Measurements from ENCODE around the gene ING5.

ING5 gene

DNA sequence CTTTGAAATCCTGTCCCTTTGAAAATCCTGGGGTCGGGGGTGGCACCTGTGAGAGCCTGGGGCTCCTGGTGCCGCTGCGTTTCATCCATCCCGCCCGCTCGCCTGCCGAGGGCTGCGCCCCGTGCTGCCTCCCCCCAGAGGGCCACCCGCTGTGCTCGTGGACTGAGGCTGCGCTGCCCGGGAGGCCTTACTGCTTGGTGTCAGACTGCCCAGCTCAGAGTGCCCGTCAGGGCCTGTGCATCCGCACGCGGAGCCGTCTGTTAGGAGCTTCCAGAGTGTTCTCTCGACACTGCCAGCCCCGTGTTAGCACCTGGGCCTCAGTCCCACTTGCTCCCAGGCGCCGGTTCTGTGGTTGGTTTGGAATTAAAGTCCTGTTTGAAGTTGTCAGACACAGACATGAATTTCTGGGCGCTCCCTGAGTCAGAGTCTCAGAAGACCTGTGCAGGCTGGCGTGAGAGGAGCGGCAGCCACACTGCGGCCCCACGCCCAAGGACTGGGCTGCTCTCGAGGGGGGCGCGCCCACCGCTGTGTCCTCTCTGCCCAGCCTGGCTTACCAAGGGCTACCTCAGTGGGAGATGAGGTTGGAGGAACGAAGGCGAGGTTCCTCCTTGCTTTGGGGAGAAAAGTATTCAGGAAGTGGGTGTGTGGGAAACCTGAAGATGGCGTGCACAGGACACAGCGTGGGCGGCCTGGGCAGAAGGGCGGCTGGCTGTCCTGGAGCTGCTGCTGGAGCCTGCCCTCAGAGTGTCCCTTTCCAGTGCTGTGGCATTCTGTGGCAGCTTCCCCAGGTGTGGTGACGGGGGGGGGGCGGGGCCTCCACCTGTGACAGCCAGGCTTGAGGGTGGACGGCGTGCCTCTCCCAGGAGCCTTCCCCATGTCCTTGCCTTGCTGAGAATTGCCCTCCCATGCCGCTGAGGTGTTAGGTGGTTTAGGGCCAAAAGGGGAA lies 29.3 kb upstream of the ING5 start:
- TF ChIP-seq, protein P1, sequence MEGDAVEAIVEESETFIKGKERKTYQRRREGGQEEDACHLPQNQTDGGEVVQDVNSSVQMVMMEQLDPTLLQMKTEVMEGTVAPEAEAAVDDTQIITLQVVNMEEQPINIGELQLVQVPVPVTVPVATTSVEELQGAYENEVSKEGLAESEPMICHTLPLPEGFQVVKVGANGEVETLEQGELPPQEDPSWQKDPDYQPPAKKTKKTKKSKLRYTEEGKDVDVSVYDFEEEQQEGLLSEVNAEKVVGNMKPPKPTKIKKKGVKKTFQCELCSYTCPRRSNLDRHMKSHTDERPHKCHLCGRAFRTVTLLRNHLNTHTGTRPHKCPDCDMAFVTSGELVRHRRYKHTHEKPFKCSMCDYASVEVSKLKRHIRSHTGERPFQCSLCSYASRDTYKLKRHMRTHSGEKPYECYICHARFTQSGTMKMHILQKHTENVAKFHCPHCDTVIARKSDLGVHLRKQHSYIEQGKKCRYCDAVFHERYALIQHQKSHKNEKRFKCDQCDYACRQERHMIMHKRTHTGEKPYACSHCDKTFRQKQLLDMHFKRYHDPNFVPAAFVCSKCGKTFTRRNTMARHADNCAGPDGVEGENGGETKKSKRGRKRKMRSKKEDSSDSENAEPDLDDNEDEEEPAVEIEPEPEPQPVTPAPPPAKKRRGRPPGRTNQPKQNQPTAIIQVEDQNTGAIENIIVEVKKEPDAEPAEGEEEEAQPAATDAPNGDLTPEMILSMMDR (IDR thresholded peaks at IDR 0.05; ENCODE audit: extremely low read depth, insufficient read depth, missing control alignments) = no peak
- in situ Hi-C loops (cut with MboI; ENCODE audit: low pct_unique_long_range_greater_than_20kb, low sequenced_read_pairs, unreplicated experiment) = no loop called here
- DNase-seq (ENCODE audit: low spot score) = no peak

DNA sequence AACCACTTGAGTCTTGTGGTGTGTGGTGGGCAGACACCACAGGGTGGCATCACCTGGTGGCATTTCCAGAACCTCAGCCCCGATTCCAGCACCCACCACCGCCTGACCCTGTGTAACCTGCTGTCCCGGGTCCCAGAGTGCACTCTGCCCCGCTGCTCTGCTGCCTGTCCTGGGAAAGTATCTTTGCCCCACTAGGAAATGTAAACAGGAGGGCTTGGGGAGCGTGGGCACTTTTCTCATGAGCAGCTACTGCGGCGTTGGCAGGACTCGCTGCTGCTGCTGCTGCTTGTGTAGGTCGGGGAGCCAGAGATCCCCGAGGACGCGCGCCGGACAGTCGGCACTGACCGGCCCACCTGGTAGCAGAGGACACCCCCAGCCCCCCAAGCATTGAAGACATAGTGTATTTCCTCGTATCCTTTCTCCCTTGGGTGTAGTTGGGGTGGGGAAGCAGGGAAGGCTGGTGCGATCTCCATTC lies 28.6 kb upstream of the ING5 start:
- no peak for DNase-seq (ENCODE audit: low spot score)
- in situ Hi-C loops (cut with MboI; ENCODE audit: low pct_unique_long_range_greater_than_20kb, low sequenced_read_pairs, unreplicated experiment) = no loop called here
- TF ChIP-seq, protein P1 (IDR thresholded peaks at IDR 0.05; ENCODE audit: extremely low read depth, insufficient read depth, missing control alignments) = no peak

DNA sequence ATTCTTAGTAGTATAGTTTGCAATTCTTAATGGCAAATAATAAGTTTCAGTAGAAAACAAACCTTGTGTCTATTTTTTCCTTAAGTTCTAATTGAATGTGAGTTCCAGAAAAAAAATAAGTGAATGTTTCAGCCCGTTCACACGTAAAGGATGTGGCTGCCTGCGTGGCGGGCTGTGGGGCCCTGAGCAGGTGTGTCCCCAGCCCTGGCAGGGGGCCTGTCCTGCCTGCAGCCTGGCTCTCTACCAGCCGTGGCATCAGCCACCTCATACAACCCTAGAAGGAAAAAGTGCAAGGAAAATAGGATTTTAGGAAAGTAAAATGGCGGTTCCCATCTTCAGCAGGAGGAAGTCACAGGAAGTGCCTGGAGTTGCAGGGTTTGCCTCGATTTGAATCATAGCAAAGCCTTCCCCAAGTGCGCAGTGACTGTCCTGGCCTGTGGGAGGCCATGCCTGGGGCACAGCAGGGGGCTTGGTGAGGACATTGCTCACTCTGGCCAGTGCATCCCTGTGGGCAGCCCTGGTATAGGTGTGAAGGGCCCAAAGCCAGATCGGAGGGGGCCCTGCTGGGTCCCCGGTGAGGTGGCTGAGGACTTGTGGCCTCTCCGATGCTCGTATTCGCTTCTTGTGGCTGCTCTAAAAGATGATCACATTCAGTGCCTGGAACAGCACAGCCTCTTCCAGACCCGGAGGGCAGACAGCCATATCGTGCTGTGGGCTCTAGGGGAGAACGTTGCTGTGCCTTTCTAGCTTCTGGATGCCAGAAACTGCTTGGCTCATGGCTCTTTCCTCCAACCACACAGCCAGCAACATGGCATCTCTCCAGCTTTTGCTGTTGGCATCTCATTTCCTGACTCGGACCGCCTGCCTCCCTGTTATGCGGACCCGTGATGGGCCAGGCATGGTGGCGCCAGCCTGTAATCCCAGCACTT lies 27.8 kb upstream of the ING5 start:
- TF ChIP-seq, protein P1 (IDR thresholded peaks at IDR 0.05; ENCODE audit: extremely low read depth, insufficient read depth, missing control alignments) = no peak
- in situ Hi-C loops (cut with MboI; ENCODE audit: low pct_unique_long_range_greater_than_20kb, low sequenced_read_pairs, unreplicated experiment) = no loop called here
- DNase-seq (ENCODE audit: low spot score) = no peak

DNA sequence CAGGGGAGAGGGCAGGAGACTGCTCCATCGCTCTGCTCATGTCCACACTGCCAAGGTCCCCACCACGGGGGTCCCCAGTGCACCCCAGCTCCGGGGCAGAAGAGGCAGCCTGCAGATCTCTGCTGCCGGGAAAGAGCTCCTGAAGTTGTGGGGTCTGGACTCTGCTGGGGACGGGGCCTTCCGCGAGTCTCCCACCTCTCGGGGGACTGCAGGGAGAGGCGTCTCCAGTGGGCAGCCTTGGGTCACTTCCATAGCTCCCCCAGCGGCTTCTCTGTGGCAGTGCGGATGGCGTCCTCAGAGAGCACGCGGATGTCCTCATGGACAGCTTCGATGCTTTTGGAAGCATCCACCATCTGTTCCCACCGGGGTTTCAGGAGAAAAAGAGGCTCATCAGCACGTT lies 26.0 kb upstream of the ING5 start:
- TF ChIP-seq, protein P1 (IDR thresholded peaks at IDR 0.05; ENCODE audit: extremely low read depth, insufficient read depth, missing control alignments) = no peak
- DNase-seq (ENCODE audit: low spot score) = no peak
- in situ Hi-C loops (cut with MboI; ENCODE audit: low pct_unique_long_range_greater_than_20kb, low sequenced_read_pairs, unreplicated experiment) = no loop called here

DNA sequence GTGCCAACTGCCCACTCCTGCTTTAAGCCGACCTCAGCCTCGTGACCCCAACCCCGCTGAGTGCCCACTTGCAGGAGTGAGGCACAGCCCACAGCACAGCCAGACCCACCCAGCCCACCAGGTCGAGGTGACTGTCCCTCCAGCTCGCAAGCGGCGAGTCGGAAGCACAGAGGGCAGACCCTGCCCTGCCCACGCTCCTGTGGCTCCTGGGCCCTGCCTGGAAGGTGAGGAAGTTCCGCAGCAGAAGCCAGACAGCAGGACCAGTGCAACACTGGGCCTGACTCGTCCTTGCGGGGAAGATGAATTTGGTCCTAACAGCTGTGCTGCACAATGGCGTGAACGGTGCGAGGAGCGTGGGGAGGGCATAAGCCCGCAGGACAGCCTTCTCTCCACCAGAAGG lies 25.2 kb upstream of the ING5 start:
- TF ChIP-seq, protein P1 (IDR thresholded peaks at IDR 0.05; ENCODE audit: extremely low read depth, insufficient read depth, missing control alignments) = no peak
- in situ Hi-C loops (cut with MboI; ENCODE audit: low pct_unique_long_range_greater_than_20kb, low sequenced_read_pairs, unreplicated experiment) = no loop called here
- DNase-seq (ENCODE audit: low spot score) = no peak

DNA sequence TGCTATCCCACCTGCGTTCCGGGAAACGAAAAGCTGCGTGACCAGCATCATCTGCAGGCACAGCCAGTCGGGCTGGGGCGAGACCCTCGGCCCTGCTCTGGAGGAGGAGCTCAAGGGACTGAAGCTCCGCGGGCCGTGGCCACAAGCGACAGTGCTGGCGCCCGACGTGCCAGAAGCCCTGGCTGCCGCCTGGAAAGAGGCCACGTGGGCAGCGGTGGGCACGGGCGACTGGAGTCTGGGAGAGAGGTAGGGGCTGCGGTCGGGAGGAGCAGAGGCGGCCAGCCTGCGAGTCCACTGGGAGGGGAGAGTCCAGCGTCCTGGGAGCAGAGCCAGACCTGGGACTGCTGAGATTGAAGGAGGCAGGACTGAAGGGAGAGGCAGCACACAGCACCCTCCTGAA lies 24.4 kb upstream of the ING5 start:
- TF ChIP-seq, protein P1 (IDR thresholded peaks at IDR 0.05; ENCODE audit: extremely low read depth, insufficient read depth, missing control alignments) = no peak
- DNase-seq (ENCODE audit: low spot score) = no peak
- in situ Hi-C loops (cut with MboI; ENCODE audit: low pct_unique_long_range_greater_than_20kb, low sequenced_read_pairs, unreplicated experiment) = no loop called here

Data from GM13977 (cell line).